GM12878 (cell line): Measurements from ENCODE around the gene FFAR1. TPM values are rescaled to one million over a fixed set of nuclear protein-coding genes. Genes with fewer than 3 reads are reported as not detected.

Experiments
- ATAC-seq: fragments of 200-7000 bp; cut with Tn5 transposase; 3 replicates; pipeline ENCODE4 v1.9.1; 2020; ENCODE audit warnings: mild to moderate bottlenecking, moderate library complexity
- BruUV-seq: library from RNA; stranded (reverse); fragments of 400-500 nt; replicated peaks from 2 replicates; lab custom pipeline; 2021; lab: Mats Ljungman, UMichigan
- CTCF ChIA-PET: fragments of 300-600 bp; sonication (Branson Sonifier 250); formaldehyde crosslinking; extraction: SDS; loops from one replicate; lab custom pipeline; 2021; ENCODE audit warnings: inconsistent platforms; lab: Yijun Ruan, JAX
- POLR2A ChIA-PET: fragments of 350-600 bp; formaldehyde crosslinking; extraction: SDS; loops from one replicate; lab custom pipeline; 2021; ENCODE audit warnings: inconsistent platforms; lab: Charles Lee
- RAD21 ChIA-PET: fragments of 300-600 bp; sonication (Branson Sonifier 250); formaldehyde crosslinking; loops from one replicate; lab custom pipeline; 2023; ENCODE audit warnings: antibody characterized with exemption; ENCODE audit not compliant: unreplicated experiment; lab: Charles Lee
- SMC1A ChIA-PET: fragments of 300-600 bp; sonication (Branson Sonifier 250); formaldehyde crosslinking; loops from one replicate; lab custom pipeline; 2023; ENCODE audit not compliant: unreplicated experiment, uncharacterized antibody; lab: Charles Lee
- DNase-seq: peaks from one replicate; pipeline ENCODE4 v3.0.0-alpha.2; 2011; ENCODE audit warnings: low read depth, low spot score
- FAIRE-seq: peaks from 3 replicates; lab custom pipeline; 2011; peaks lifted over from hg19 to GRCh38; lab: Jason Lieb, UNC
- H2AFZ ChIP-seq: 2 replicates; pipeline ENCODE4 v1.6.0; 2011; ENCODE audit warnings: low read depth, low read length, control low read depth; ENCODE audit not compliant: control insufficient read depth
- H3K27ac ChIP-seq: 2 replicates; pipeline ENCODE4 v1.5.1; 2011; ENCODE audit warnings: control low read depth; ENCODE audit not compliant: control insufficient read depth, insufficient read depth
- H3K27me3 ChIP-seq, 2 experiments: replicated peaks in 1 of 2; 2 replicates each; pipeline versions ENCODE4 v1.6.0 to v1.6.1; 2011; ENCODE audit warnings: low read length in 1 of 2; ENCODE audit not compliant: control insufficient read depth in 2 of 2, insufficient read depth in 2 of 2
- H3K36me3 ChIP-seq, 2 experiments: 2 replicates each; pipeline ENCODE4 v1.5.1; 2011; ENCODE audit warnings: low read length in 1 of 2; ENCODE audit not compliant: control insufficient read depth in 2 of 2, insufficient read depth in 2 of 2
- H3K4me1 ChIP-seq: 2 replicates; pipeline ENCODE4 v1.6.1; 2011; ENCODE audit warnings: mild to moderate bottlenecking, low read length, moderate library complexity, mixed read lengths; ENCODE audit not compliant: control insufficient read depth, insufficient read depth
- H3K4me2 ChIP-seq: 2 replicates; pipeline ENCODE4 v1.6.0; 2011; ENCODE audit warnings: control low read depth; ENCODE audit not compliant: control insufficient read depth, insufficient read depth
- H3K4me3 ChIP-seq: fragments of 200-600 bp; sonication (generic); 2 replicates; pipeline ENCODE4 v1.5.1; 2016
- H3K79me2 ChIP-seq: 2 replicates; pipeline ENCODE4 v1.6.0; 2011; ENCODE audit warnings: low read length; ENCODE audit not compliant: control insufficient read depth, insufficient read depth
- H3K9ac ChIP-seq: 2 replicates; pipeline ENCODE4 v1.8.0; 2011; ENCODE audit warnings: low read length, control low read depth, mixed read lengths; ENCODE audit not compliant: control insufficient read depth, insufficient read depth
- H3K9me3 ChIP-seq: replicated peaks from 3 replicates; pipeline ENCODE4 v1.5.1; 2011; ENCODE audit warnings: mild to moderate bottlenecking, low read length; ENCODE audit not compliant: control insufficient read depth, insufficient read depth
- H4K20me1 ChIP-seq: 2 replicates; pipeline ENCODE4 v1.6.0; 2011; ENCODE audit not compliant: control insufficient read depth, insufficient read depth
- E4F1 ChIP-seq: fragments of 450-650 bp; IDR thresholded peaks from 2 replicates; pipeline ENCODE4 v1.6.1; 2018; ENCODE audit warnings: borderline replicate concordance, mild to moderate bottlenecking; ENCODE audit not compliant: partially characterized antibody
- FOXM1 ChIP-seq: IDR thresholded peaks from 2 replicates; pipeline ENCODE4 v1.6.1; 2012; ENCODE audit warnings: low read depth, mild to moderate bottlenecking, inconsistent platforms, low read length, moderate library complexity
- IRF4 ChIP-seq: IDR thresholded peaks from 2 replicates; pipeline ENCODE4 v1.6.1; 2011; ENCODE audit warnings: low read depth, low read length
- NRF1 ChIP-seq: conservative IDR thresholded peaks from 2 replicates; pipeline ENCODE4 v1.6.1; 2011; ENCODE audit warnings: mild to moderate bottlenecking, low read depth, low read length, improper control_type of control experiment
- ZNF207 ChIP-seq: fragments of 450-650 bp; IDR thresholded peaks from 2 replicates; pipeline ENCODE4 v1.6.1; 2014; ENCODE audit warnings: antibody characterized with exemption, mild to moderate bottlenecking, borderline replicate concordance
- ZNF592 ChIP-seq: fragments of 450-650 bp; IDR thresholded peaks from 2 replicates; pipeline ENCODE4 v1.6.1; 2017; ENCODE audit warnings: mild to moderate bottlenecking, moderate library complexity
- WGBS: methylation state at CpG from one replicate; pipeline ENCODE4 v1.1.6; 2016; ENCODE audit warnings: low lambda C conversion rate; ENCODE audit not compliant: insufficient replicate concordance, insufficient coverage; ENCODE audit errors: missing lambda C conversion rate; 5-methylcytosine and 5-hydroxymethylcytosine counted together
- in situ Hi-C: fragments of 300-500 bp; cut with MboI; formaldehyde crosslinking; loops from 9 replicates; pipeline ENCODE4 v1.14.3; 2018; ENCODE audit warnings: mixed read lengths
- intact Hi-C: fragments of 100-400 bp; cut with micrococcal nuclease; formaldehyde crosslinking; loops from one replicate; pipeline ENCODE4 v1.14.2; 2022; ENCODE audit not compliant: unreplicated experiment
- polyA plus RNA-seq, 11 experiments: library from polyadenylated mRNA; depleted of rRNA in 4 of 11; unstranded in 6 of 11; stranded (reverse) in 5 of 11; fragments of >200 nt; fragmentation: Nextera tagmentation in 4 of 11; fragmentation: Illumina TruSeq in 1 of 11; extraction: Ambion mirVana in 4 of 11; extraction: Trizol in 1 of 11; gene quantifications; 1 replicate in 1 of 11; 2 replicates in 10 of 11; pipeline versions ENCODE4 v1.2.1 to v1.2.3, GENCODE V29; 2011 to 2016; ENCODE audit warnings: inconsistent platforms in 2 of 11, missing spikeins in 2 of 11, low read depth in 1 of 11
- total RNA-seq, 4 experiments: library from RNA; depleted of rRNA in 3 of 4; stranded (reverse); fragments of >200 nt in 3 of 4; fragmentation: Illumina TruSeq in 1 of 4; extraction: Trizol in 1 of 4; gene quantifications; 2 replicates each; pipeline versions ENCODE4 v1.2.1 to v1.2.3, GENCODE V29; 2013 to 2021

FFAR1 gene
- total and polyA plus RNA-seq, 10 of the 15 experiments (the other 5 are each of a cell fraction or from before 2014, with no cell fraction given): 0.05 to 0.62 (median 0.14) TPM; not detected in 2

- ChIA-PET SMC1A (interaction anchor here (0.9 to 7.1 kb wide), 18 partner anchors 9 to 157 kb away, joined by 3 to 134 read pairs (median 12); no protein-coding TSS in a partner anchor), CTCF (interaction anchor here (0.8 to 6.7 kb wide), 31 partner anchors 13 to 238 kb away, joined by 3 to 168 read pairs (median 6); no protein-coding TSS in a partner anchor), RAD21 (interaction anchor here (1.2 to 6.8 kb wide), 18 partner anchors 17 to 158 kb away, joined by 3 to 143 read pairs (median 13); no protein-coding TSS in a partner anchor)
- Histone ChIP-seq H3K27ac (no peak overlapping the region), H3K27me3 (no peaks in the 10 kb centered on the region)
- no peak for TF ChIP-seq ZNF207
- TF ChIP-seq, all 136 proteins: peak for 0
- Histone ChIP-seq H3K4me2 (peak overlapping the region; percentile 57; the same call in 1 of the 2 replicates), H3K4me3 (no peak overlapping the region), H4K20me1 (no peaks in the 10 kb centered on the region), H3K4me1 (peaks cover 48% of the 10 kb centered on the region), H3K9ac (no peak overlapping the region), H2AFZ (no peak overlapping the region), H3K79me2 (no peaks in the 10 kb centered on the region), H3K36me3 (no peaks in the 10 kb centered on the region), H3K9me3 (no peaks in the 10 kb centered on the region)
- intact Hi-C loops (loop anchor here (1.0 to 2.0 kb wide), 5 partner anchors 49 to 143 kb away; no protein-coding TSS in a partner anchor), in situ Hi-C loops (no loop called here)
- no peak for DNase-seq
- 88% methylated on average over 18 of the region's 18 CpGs for WGBS
- no peak for FAIRE-seq
- POLR2A ChIA-PET: interaction anchor here (2.2 to 5.5 kb wide), 4 partner anchors 25 to 143 kb away, joined by 11 to 35 read pairs (median 22); no protein-coding TSS in a partner anchor
- BruUV-seq: no TSS peak
- no peak for ATAC-seq
Measured at GRCh38 chr19:35352177-35352447, 4.4 kb downstream of the FFAR1 start.

GRCh38 chr19:35352448-35353304 is 5.0 kb downstream of the FFAR1 start:
- WGBS: 15% methylated on average over 30 of the region's 32 CpGs
- no peak overlapping the region for H3K4me3 ChIP-seq
- H3K9me3 ChIP-seq: no peaks in the 10 kb centered on the region
- intact Hi-C loops (loop anchor here (1.0 to 2.0 kb wide), 5 partner anchors 49 to 143 kb away; no protein-coding TSS in a partner anchor), in situ Hi-C loops (no loop called here)
- no peaks in the 10 kb centered on the region for H3K27me3 ChIP-seq
- H3K36me3 ChIP-seq: no peaks in the 10 kb centered on the region
- no peak overlapping the region; the same call in 1 of the 2 replicates for H3K27ac ChIP-seq
- FAIRE-seq: peak; percentile 87
- ATAC-seq: peak; percentile 54
- H3K9ac ChIP-seq: no peak overlapping the region; the same call in 1 of the 2 replicates
- H4K20me1 ChIP-seq: no peaks in the 10 kb centered on the region
- no peaks in the 10 kb centered on the region for H3K79me2 ChIP-seq
- H2AFZ ChIP-seq: peak overlapping the region; percentile 78
- ChIA-PET RAD21 (interaction anchor here (0.9 to 6.8 kb wide), 33 partner anchors 9 to 344 kb away, joined by 3 to 143 read pairs (median 5); no protein-coding TSS in a partner anchor), SMC1A (interaction anchor here (0.7 to 7.1 kb wide), 35 partner anchors 9 to 340 kb away, joined by 3 to 134 read pairs (median 5); partner anchors contain the start of gene FFAR2), CTCF (interaction anchor here (0.8 to 6.7 kb wide), 50 partner anchors 9 to 240 kb away, joined by 3 to 168 read pairs (median 6); partner anchors contain the start of gene USF2), POLR2A (interaction anchor here (0.6 to 5.5 kb wide), 14 partner anchors 19 to 155 kb away, joined by 3 to 35 read pairs (median 8); no protein-coding TSS in a partner anchor)
- no TSS peak for BruUV-seq
- DNase-seq: peak; percentile 73
- H3K4me2 ChIP-seq: peak overlapping the region; percentile 57
- peaks cover 44% of the 10 kb centered on the region for H3K4me1 ChIP-seq
- TF ChIP-seq NRF1 (no peak), FOXM1 (peak; percentile 67; the same call in 1 of the 2 replicates), ZNF592 (peak; percentile 33; the same call in 1 of the 2 replicates), E4F1 (no peak), IRF4 (peak; percentile 61; the same call in 1 of the 2 replicates)
